Aorta (tissue), 5 donors: ENCODE measurements around the gene NCS1. TPM values are rescaled to one million over a fixed set of nuclear protein-coding genes. Genes with fewer than 3 reads are reported as not detected.

Experiments used
- ATAC-seq: fragments of 200-7000 bp; cut with Tn5 transposase; one replicate; pipeline ENCODE4 v1.9.1; 2022; ENCODE audit warnings: moderate library complexity; ENCODE audit not compliant: low FRiP score
- DNase-seq, 2 donors: peaks; one replicate each; pipeline ENCODE4 v3.0.0-alpha.2; 2020
- H3K27ac ChIP-seq, 2 donors: one replicate each; pipeline ENCODE4 v1.5.1; 2013; ENCODE audit warnings: low read length in 2 of 2, mild to moderate bottlenecking in 2 of 2, moderate library complexity in 2 of 2, control low read depth in 1 of 2, inconsistent platforms in 1 of 2, low read depth in 1 of 2
- H3K27me3 ChIP-seq, 2 donors: one replicate each; pipeline ENCODE4 v1.6.1; 2013; ENCODE audit warnings: control low read depth in 1 of 2, low read length in 1 of 2, mild to moderate bottlenecking in 1 of 2, moderate library complexity in 1 of 2; ENCODE audit not compliant: insufficient read depth in 2 of 2, control insufficient read depth in 1 of 2
- H3K36me3 ChIP-seq, 2 donors: one replicate each; pipeline ENCODE4 v1.6.1; 2013; ENCODE audit warnings: control low read depth in 1 of 2, low read length in 1 of 2, mild to moderate bottlenecking in 1 of 2; ENCODE audit not compliant: insufficient read depth in 2 of 2, control insufficient read depth in 1 of 2
- H3K4me1 ChIP-seq, 2 donors: one replicate each; pipeline ENCODE4 v1.6.1; 2013; ENCODE audit warnings: low read length in 2 of 2, control low read depth in 1 of 2, mild to moderate bottlenecking in 1 of 2, moderate library complexity in 1 of 2; ENCODE audit not compliant: insufficient read depth in 2 of 2, control insufficient read depth in 1 of 2
- H3K4me3 ChIP-seq, 2 donors: one replicate each; pipeline ENCODE4 v1.5.1; 2013; ENCODE audit warnings: low read length in 2 of 2, control low read depth in 1 of 2, mild to moderate bottlenecking in 1 of 2
- H3K9me3 ChIP-seq: one replicate; pipeline ENCODE4 v1.6.1; 2013; ENCODE audit warnings: mild to moderate bottlenecking, low read length; ENCODE audit not compliant: control insufficient read depth
- WGBS, 2 donors: extraction: QIAGEN DNeasy Blood & Tissue Kit; methylation state at CpG; one replicate each; pipeline ENCODE4 v1.1.7; 2013; 5-methylcytosine and 5-hydroxymethylcytosine counted together
- intact Hi-C, 2 donors: fragments of 100-400 bp; cut with DNase I; formaldehyde crosslinking; loops; one replicate each; pipeline versions ENCODE4 v1.14.2 to v1.15.0; 2022
- polyA plus RNA-seq, 2 donors: library from polyadenylated mRNA; stranded (reverse); fragments of 200-250 nt; gene quantifications; one replicate each; pipeline ENCODE4 v1.2.3, GENCODE V29; 2013
- total RNA-seq, 2 donors: library from RNA; stranded (reverse); fragmentation: NEBNext Ultra II Directional; extraction: Animal tissue kit (Norgen Biotek cat#: 25700); gene quantifications; one replicate each; pipeline ENCODE4 v1.2.1, GENCODE V29; 2021
- donor health status: healthy with polysubstance abuse.
- donor health status: Bipolar disorder and iron deficiency.
- donor health status: DM: no; HTN: no; CAD: no.
- donor health status: DM: no; HTN: no; CAD: no.
- donor health status: DM: yes; HTN: yes; CAD: no.

The NCS1 gene
- total and polyA plus RNA-seq, 4 donors: 21.3 to 171 (median 47.4) TPM

GRCh38 chr9:130192382-130192999, 20.3 kb downstream of the NCS1 start:
- Histone ChIP-seq H3K27me3 (no peaks in the 10 kb centered on the region), H3K9me3 (no peaks in the 10 kb centered on the region), H3K4me1 (no peaks in the 10 kb centered on the region), H3K36me3 (no peaks in the 10 kb centered on the region), H3K4me3 (no peak overlapping the region), H3K27ac (no peak overlapping the region)
- no peak for DNase-seq
- no peak for ATAC-seq
- intact Hi-C loops: no loop called here
- 84 to 85% methylated on average over 16 of the region's 16 CpGs for WGBS, 2 donors

- no peak for ATAC-seq
- H3K9me3 ChIP-seq: no peaks in the 10 kb centered on the region
- WGBS, 2 donors: 65 to 75% methylated on average over 9 of the region's 9 CpGs
Observed at GRCh38 chr9:130193103-130193502, 20.9 kb downstream of the NCS1 start.

GRCh38 chr9:130193531-130194377, 21.6 kb downstream of the NCS1 start:
- no peak overlapping the region for H3K27ac ChIP-seq
- H3K4me3 ChIP-seq: no peak overlapping the region
- H3K9me3 ChIP-seq: no peaks in the 10 kb centered on the region
- DNase-seq (no peak), ATAC-seq (no peak)
- H3K4me1 ChIP-seq: no peaks in the 10 kb centered on the region
- intact Hi-C loops: no loop called here
- no peaks in the 10 kb centered on the region for H3K27me3 ChIP-seq
- H3K36me3 ChIP-seq: no peaks in the 10 kb centered on the region
- WGBS, 2 donors: 29 to 49% methylated on average over 27 of the region's 27 CpGs

More at GRCh38 chr9:130193103-130193502, 20.9 kb downstream of the NCS1 start:
- H3K4me3 ChIP-seq: no peak overlapping the region
- H3K36me3 ChIP-seq: no peaks in the 10 kb centered on the region
- intact Hi-C loops: no loop called here
- no peaks in the 10 kb centered on the region for H3K4me1 ChIP-seq
- H3K27me3 ChIP-seq: no peaks in the 10 kb centered on the region
- H3K27ac ChIP-seq: no peak overlapping the region
- DNase-seq: no peak

GRCh38 chr9:130194378-130194932, 22.3 kb downstream of the NCS1 start:
- intact Hi-C loops: no loop called here

GRCh38 chr9:130195638-130196037, 23.4 kb downstream of the NCS1 start:
- Histone ChIP-seq H3K27me3 (no peaks in the 10 kb centered on the region), H3K4me3 (no peak overlapping the region), H3K36me3 (no peaks in the 10 kb centered on the region), H3K4me1 (no peaks in the 10 kb centered on the region), H3K9me3 (no peaks in the 10 kb centered on the region), H3K27ac (no peak overlapping the region)
- ATAC-seq (no peak), DNase-seq (no peak)
- intact Hi-C loops: no loop called here
- WGBS, 2 donors: 57 to 68% methylated on average over 15 of the region's 15 CpGs

More at GRCh38 chr9:130194378-130194932, 22.3 kb downstream of the NCS1 start:
- no peaks in the 10 kb centered on the region for H3K27me3 ChIP-seq
- no peak for ATAC-seq
- no peak overlapping the region for H3K27ac ChIP-seq
- WGBS, 2 donors: 17 to 41% methylated on average over 8 of the region's 8 CpGs
- DNase-seq: no peak
- no peak overlapping the region for H3K4me3 ChIP-seq
- no peaks in the 10 kb centered on the region for H3K36me3 ChIP-seq
- H3K4me1 ChIP-seq: no peaks in the 10 kb centered on the region
- no peaks in the 10 kb centered on the region for H3K9me3 ChIP-seq

GRCh38 chr9:130196643-130197042, 24.4 kb downstream of the NCS1 start:
- no peak overlapping the region for H3K27ac ChIP-seq
- 39% methylated on average over 5 of the region's 5 CpGs for WGBS, 2 donors

GRCh38 chr9:130197386-130197785, 25.2 kb downstream of the NCS1 start:
- ATAC-seq (no peak), DNase-seq (no peak)
- Histone ChIP-seq H3K36me3 (no peaks in the 10 kb centered on the region), H3K27ac (no peak overlapping the region), H3K27me3 (no peaks in the 10 kb centered on the region), H3K9me3 (no peaks in the 10 kb centered on the region), H3K4me3 (no peak overlapping the region), H3K4me1 (no peaks in the 10 kb centered on the region)
- intact Hi-C loops: no loop called here
- WGBS, 2 donors: 83 to 85% methylated on average over 9 of the region's 9 CpGs

More at GRCh38 chr9:130196643-130197042, 24.4 kb downstream of the NCS1 start:
- ATAC-seq (no peak), DNase-seq (no peak)
- Histone ChIP-seq H3K36me3 (no peaks in the 10 kb centered on the region), H3K9me3 (no peaks in the 10 kb centered on the region), H3K4me3 (no peak overlapping the region), H3K4me1 (no peaks in the 10 kb centered on the region), H3K27me3 (no peaks in the 10 kb centered on the region)
- intact Hi-C loops: no loop called here

- Histone ChIP-seq H3K4me1 (no peaks in the 10 kb centered on the region), H3K9me3 (no peaks in the 10 kb centered on the region), H3K4me3 (no peak overlapping the region), H3K27ac (no peak overlapping the region), H3K27me3 (no peaks in the 10 kb centered on the region), H3K36me3 (no peaks in the 10 kb centered on the region)
- no peak for DNase-seq
- intact Hi-C loops: no loop called here
- ATAC-seq: no peak
- WGBS, 2 donors: 19 to 40% methylated on average over 4 of the region's 4 CpGs
Observed at GRCh38 chr9:130197888-130198287, 25.7 kb downstream of the NCS1 start.
